Stimulated activated naive CD8-positive, alpha-beta T cell treated with anti-CD3 and anti-CD28 coated beads, Interleukin-15, Interleukin-2, amounts not matched to agents 100 U/mL and 50 U/mL, for 24 hours (primary cell): ENCODE measurements around the gene VPS37C.

ENCODE experiments used
- ATAC-seq: fragments of 150-1000 bp; cut with Tn5 transposase; one replicate; pipeline ENCODE4 v1.10.0; 2021
- DNase-seq: peaks from one replicate; pipeline ENCODE4 v3.0.0; 2021

VPS37C gene

DNA sequence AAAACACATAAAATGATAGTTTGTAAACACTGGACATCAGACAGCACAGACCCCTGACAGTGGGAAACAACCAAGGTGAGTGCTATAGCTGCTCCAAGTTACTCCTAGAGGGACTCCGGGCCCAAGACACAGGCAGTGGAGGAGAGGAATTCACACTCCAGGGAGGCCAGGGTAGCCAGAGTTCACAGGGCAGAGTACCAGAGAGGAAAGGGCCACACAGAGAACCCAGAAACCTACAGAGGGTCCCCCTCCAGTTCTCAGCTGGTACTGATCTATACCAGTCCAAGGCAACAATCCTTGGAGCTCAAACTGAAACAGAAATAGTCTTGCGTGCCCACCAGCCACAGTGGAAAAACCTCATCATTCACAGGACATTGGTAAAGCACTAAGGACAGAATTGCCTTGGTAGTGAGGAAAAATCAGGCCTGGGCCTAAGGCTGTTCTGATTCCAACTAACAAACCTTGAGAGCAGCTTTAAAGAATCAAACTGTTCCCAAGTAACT is 7.6 kb downstream of the VPS37C start:
- DNase-seq: no peak
- no peak for ATAC-seq

DNA sequence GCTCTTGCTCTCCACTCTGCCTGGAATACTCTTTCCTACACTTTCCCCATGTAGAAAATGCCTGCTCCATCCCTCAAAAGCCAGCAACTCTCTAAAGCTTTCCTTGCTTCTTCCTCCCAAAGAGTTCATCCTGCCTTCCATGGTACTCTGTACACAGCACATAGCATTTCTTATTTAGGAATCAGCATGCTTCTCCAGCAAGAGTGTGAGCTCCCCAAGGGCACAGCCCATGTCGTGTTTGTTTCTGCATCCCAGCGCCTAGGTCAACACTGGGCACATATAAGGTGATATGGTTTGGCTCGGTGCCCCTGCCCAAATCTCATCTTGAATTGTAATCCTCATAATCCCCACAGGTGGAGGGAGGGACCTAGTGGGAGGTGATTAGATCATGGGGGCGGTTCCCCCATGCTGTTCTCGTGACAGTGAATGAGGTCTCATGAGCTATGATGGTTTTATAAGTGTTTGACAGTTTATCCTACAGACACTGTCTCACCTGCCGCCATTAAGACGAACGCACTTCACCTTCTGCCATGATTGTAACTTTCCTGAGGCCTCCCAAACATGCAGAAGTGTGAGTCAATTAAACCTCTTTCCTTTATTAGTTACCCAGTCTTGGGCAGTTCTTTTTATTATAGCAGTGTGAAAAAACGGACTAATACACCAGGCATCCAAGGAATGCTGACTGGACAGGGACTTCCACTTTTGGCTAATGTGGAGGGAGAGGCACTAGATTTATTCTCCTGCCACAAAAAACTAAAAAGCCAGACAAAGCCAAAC is 8.2 kb downstream of the VPS37C start:
- no peak for DNase-seq

DNA sequence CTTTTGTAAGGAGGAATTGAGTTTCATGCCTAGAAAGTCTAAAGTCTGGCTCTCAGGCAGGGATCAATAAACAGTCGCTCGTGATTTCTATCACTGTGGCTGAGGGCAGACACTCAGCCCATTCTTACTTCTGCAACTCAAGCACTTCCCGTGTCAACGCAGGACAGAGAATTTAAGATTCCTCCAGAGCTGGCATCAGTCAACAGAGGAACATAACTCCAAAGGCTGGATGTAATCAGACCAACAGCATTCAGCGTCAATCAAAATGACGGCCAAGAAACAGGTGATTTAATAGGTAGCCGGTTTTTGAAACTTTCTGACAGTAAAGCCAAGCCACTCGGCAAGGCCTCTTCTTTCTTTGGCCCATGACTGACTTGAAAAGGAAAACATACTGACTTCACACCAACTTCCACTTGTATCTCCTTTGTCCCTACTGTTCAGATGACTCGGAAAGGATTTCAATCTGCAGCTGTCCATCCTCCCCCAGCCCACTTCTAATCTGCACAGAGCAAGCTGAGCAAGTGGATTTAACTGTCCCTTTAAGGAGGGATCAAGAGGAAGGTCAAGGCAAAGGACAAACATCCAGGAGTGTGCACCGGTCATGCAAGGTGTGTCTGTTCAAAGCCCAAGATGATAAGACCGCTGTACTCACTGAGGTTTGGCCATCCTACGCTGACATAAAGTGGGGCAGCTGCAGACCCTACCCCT is 9.5 kb downstream of the VPS37C start:
- DNase-seq (no peak), ATAC-seq (no peak)

More for the DNA sequence above, 8.2 kb downstream of the VPS37C start:
- ATAC-seq: no peak

DNA sequence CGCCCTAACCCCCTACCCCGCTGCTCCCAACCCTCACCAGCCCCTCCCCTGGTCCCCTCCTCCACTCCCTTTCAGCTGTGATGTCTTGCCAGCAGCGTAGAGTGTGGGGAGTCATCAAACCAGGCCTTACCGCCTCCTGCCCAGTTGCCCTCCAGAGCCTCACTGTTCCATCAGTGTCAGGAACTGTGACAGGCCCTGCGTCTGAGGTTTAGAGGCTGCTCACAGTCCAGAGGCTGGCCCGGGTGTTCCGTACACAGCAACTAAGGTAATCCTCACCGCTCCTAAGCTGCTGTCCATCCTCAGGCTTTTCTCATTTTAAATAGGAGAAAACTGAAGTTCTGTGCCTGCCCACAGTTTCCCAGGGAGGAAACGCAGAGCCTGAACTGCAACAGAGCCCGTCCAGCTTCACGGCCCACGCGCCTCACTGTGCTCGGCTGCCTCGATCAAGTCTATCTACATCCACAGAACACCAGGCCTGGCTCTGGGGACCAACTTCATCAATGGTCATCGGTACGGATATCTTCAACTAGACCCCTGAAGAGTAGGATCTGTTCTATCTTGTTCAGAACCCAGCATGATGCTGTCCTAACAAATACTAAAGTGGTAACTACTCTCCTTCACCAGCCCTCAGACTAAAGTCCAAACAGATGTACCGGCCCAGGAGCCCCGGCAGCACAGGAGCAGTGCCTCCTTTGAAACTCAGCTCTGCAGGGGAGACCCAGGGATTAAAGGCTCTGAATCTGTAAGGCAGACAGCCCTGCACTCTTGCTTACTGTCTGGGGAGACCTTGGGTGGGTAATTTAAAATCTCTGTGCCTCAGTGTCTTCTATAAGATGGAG is 10.3 kb downstream of the VPS37C start:
- no peak for ATAC-seq
- DNase-seq: no peak

DNA sequence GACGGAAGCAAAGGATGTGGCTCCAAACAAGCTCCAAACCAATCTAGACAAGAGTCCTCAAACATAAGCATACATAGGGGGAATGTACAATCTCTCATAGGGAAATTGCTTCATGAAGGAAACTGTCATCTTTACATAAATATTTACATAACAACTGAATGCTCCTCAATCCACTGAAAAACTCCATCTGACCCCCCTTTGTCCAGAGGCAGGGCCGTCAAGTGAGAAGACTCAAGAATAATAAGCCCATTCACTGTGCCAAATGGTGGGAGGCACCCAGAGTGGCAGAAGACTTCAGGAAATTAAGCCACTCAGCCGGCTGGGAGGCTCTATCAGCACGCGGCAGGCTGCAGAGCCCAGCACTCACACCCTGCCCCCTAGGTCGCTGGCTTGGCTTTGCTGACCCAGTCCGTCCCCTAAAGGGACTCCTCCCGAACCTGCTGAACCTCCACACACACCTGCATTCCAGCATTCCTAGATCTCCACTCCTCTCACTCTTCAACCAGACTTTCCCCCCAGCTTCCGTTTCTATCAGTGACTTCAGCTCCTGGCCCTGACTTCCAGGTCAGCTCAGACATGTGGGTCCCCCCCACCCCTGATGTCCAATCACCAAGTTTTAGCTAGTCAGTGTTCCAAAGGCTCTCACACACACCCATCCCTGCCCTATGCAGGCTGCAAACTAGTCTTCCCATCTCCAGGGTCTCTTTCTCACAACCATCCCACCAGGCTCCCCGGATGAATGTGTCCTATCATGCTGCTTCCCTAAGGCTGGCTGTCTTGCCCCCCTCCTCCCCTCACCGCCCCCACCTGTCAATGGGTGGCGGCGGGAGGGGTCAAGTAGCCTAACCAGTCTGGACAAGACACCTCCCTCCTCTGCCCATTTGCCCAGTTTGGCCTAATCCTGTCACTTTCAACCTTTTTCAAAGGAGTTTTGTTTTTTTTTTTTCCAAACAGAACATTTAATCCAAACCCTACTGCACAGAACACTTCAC is 11.3 kb downstream of the VPS37C start:
- DNase-seq (no peak), ATAC-seq (no peak)

DNA sequence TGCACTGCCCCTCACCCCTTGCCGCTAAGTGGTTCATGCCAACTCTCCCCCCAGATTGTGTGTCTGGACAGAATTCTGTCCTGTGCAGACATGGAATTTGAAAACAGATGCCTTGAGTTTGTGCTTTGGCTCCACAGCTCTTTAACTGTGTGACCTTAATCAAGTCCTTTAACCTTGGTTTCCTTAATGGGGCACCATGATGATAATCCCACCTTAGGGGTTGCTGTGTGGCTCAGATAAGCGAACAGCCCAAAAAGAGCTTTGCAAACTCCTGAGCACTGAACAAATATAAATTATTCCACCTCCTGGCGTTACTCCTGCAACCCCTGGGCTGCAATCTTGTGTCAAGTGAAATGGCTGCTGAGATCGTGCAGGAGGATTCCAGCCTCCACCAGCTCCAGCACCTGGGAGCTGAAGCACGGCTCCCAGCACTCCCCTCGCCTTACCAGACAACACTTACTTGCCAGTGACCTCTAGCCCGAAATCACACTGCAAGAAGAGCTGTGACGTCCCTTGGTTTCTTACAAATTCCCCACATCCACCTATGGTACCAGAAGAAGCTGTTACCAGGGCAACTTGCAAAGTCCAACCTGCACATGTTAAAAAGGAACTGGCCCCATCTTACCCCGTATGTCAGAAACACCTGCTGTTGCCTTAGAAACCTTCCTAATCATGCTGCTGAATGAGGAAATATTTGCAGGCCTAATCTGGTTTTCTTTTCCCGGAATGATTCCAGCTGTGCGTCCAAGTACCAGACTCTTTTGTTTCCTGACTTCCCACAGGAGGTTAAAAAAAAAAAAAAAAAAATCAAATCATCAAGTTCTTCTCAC is 13.2 kb downstream of the VPS37C start:
- ATAC-seq (no peak), DNase-seq (no peak)

DNA sequence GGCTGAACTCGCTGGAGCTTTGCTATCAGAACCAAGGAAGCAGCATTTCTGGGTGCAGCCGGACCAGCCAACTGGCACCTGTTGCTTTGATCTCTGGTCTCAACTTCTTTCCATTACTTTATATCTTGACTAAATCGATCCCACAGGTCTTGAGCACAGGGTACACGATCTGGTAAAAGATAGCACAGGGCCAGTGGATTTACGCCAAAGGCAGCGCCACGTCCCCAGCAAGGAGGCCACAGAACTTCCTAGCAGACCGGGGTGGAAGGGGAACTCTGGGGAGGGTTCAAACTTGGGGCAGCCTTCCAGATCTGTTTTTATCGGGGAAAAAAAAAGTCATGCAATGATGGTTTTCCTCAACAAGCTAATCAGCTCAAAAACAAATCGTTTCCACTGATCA is 14.0 kb downstream of the VPS37C start:
- DNase-seq (no peak), ATAC-seq (no peak)

DNA sequence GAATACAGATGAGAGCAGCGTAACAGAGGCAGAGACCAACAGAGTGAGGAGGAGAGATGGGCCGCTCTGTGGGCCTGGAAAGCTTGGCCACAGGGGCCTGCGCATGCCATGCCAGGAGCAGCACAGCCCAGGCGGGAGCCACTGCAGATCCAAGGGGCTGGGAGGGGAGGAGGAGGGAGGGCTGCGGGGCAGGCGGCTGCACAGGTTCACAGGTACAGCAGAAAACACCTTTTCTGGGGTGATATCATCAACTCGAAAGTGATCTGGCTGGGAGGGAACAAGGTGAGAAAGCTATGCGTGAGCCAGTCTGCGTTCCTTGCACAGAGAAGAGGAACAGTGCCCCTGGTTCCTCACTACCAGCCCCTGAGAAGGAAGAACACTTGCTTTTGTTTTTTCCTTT is 14.8 kb downstream of the VPS37C start:
- no peak for ATAC-seq
- no peak for DNase-seq

DNA sequence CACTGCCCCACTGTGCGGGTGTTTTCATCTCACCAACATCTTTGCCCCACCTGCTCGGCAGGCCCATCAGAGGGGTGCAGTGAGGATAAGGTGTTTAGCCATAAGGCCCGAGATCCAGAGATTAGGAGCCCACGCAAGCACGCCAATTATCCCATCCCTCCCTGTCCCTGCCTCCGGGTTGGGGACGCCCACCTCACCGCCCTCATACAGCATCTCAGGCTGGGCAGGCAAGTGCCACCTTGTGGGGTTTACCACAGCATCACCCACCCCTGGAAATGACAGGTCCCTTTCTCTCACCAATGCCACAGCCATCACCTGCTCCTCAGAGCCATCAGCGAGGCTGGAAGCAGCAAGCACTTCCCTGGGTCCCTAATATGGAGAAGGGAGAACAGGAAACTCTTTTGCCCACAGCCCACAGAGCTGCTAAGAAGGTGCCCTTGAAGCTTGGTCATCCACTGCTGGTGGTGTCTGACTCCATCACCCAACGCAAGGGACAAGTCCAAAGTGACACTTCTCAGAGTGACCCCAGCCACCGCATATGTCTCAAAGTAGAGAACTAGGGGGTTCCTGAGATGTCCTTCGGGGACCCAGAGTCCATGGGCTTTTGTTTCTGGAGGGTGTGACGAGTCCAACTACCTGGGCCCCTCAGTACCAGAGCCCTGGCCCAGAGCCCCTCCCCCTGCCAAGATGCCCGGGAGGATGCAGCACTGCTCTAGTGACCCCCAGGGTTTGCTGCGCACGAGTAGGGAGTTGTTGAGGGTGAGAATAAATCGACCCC is 15.8 kb downstream of the VPS37C start:
- ATAC-seq: no peak

DNA sequence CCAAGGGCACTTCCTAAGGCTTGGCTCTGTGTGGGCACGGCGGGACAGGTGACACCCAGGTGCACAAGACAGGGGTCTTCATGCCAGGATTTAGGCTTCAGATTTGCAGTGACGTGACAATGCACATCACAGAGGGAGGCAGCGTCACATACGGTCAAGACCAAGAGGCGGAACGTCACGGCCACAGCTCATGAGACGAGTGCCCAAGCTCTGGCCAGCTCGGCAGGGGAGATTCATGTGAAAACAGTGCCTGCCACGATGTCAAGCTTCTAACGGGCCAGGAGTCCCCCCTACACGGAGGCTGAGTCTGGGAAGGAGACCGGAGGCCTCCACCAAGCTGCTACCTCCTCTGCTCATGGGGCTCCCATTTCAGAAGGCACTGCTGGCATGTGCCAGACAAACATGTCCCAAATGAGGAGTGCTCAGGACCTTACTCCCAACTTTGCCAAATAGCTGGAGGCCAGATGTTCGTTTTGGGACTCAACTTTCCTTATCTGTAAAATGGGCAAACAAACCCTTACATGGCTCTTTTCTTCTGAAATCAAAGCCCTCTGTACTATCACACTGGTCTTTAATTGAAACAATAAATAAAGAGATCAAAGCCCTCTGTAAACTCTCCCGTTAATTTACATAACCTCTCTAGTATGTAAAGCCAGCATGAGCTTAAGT is 16.6 kb downstream of the VPS37C start:
- DNase-seq (no peak), ATAC-seq (no peak)

More for the DNA sequence above, 15.8 kb downstream of the VPS37C start:
- no peak for DNase-seq

DNA sequence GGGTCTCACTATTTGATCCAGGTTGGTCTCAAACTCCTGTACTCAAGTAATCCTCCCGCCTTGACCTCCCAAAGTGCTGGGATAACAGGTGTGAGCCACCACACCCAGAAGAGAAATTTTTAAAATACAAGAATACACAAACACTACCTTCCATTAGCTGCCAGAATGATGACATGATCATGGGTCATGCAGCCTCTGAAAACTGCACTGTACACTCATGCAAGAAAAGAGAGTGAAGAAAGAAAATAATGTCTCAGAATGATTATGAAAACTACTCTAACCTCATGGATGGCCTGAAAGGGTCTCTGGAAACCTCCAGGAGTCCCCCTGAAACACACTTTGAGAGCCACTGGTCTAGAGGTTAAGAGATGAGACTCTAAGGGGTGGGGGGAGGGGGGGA is 18.8 kb downstream of the VPS37C start:
- DNase-seq (no peak), ATAC-seq (no peak)

DNA sequence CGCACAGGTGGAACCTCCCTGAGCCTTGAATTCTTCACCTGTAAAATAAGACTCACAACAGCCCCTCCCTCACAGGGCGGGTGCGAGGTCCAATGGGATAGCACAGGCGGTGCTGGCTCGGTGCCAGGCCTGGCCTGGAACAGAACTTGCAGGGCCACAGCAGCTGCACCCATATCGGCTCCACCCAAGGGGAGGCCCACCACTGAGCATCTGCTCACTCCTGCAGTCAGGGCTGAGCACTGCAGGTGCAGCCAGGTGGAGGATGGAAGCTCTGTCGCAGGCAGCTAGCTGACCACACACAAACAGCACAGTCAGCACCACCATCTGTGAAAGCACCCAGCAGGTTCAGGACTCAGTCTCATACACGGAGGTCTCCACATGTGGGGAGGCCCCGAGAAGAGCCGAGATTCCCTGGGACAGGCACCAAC is 19.6 kb downstream of the VPS37C start:
- ATAC-seq (peak; percentile 42), DNase-seq (no peak)

DNA sequence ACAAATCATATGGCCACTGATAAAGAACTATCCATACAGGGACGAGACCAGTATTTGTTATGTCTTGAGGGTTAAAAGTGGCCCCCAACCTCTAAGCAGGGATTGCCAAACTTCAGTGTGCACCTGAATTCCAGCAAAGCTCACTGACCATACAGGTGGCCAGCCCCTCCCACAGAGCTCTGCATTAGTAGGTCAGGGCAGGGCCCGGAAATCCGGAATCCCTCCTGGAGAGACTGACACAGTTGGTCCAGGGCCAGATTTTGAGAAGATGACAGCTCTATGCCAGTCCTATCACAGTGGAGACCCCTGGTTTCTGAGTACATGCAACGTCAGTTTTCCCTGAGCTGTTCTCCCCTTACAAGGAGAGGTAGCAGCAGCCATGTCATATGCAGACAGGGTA is 20.8 kb downstream of the VPS37C start:
- DNase-seq (no peak), ATAC-seq (no peak)

DNA sequence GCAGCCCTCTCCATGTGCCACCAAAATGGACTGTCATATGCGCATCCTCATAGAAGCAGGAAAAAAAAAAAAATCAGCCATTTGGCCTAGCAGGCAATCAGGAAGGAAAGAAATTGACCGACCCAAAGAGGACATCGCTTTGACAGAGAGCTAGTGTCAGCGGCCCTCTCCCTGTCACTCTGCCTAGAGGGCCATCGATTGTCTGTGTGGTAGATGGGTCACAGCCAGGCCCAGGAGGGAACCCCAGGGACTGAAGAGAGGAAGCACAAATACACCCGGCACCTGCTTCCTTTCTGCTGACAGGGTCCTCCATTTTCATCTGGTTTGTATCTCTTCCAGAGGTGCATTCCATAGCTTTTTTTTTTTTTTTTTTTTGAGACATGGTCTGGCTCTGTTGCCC is 21.8 kb downstream of the VPS37C start:
- DNase-seq: no peak

DNA sequence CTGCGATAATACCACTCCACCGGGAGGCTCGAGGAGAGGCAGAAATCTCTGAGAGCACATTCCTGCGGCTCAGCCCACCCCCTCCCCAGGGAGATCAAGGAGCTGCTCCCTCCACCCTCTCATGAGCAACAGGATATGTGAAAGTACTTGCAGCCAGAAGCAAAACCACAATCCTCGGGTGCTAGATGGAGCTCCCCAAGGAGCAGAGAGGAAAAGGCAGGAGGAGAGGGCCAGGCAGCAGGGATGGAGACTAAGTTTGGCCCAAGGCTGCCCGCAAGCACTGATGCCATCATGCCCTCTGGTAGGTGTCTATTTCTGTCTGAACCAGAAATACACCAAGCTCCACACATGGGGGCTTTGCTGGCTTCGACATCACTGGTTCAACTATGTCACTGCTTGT is 22.3 kb downstream of the VPS37C start:
- no peak for DNase-seq
- no peak for ATAC-seq

More for the DNA sequence above, 21.8 kb downstream of the VPS37C start:
- no peak for ATAC-seq

DNA sequence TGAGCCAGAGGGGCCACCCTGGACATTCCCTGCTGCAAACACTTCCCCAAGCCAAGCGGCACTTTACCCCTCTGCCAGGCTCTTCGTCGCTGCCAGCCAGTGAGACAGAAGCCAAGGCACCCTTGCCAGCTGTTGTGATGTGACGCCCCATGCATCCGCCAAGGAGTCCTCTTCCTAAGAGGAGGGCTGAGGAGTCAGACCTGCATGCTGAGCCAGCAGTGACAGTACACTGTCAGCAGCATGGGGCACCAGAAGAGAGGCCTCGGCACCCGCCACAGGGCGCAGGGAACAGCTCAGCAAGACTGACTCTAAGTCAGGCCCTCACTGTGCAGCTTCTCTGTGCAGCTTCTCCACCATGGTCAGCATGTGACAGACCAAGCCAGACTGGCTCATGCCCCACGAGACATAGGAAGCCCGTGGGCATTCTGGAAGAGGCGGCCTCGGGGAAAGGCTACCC is 26.4 kb downstream of the VPS37C start:
- no peak for DNase-seq
- ATAC-seq: no peak

DNA sequence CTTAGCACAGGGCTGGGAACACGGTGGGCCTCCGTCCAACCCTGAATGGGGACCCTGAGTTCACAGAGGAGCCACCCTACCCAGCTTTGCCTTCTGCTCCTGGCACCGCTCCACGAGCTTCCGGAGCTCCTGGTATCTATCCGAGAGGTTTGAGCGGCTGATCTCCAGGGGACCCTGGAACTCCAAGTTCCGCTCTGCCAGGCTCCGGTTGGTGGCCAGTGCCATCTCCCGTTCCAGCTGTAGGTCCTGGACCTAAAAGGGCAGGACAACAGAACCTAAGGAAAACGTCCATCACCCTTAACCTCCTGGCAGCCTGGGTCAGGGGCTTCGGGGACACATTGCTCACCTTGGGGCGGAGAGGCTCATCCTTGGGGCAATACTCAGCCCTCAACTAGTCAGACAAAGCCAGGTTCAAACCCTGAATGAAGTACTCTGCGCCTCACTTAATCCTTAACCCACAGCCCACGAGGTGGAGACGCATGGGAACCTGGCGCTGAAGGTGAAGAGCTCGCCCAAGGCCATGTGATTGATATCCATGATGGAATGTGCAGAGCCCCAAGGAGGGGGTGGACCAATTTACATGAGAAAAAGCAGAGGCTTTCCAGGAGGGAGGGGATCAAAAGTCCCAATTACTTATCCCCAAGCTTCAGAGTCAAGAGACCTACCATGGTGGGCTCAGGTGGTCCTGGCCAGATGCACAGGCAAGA is 27.1 kb downstream of the VPS37C start:
- ATAC-seq: no peak
- no peak for DNase-seq

DNA sequence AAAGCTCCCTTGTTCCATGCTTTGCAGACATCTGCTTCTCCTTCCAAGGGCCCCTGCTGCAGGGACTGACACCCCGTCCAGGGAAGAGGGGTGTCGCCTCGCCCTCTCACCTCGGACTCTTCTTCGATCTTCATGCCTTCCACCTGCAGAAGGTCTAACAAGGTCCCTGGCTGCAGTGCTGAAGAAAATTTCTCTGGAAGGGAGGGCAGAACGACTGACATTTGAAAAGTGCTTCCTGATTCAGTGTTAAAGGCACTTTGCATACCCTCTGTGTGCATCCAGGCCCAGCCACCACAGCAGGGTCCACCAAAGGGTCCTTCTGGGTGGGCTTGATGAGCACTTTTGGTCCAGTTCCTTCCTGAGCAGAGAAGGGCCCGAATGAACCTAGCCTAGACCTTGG is 28.1 kb downstream of the VPS37C start:
- ATAC-seq: no peak
- DNase-seq: no peak
